HCT116 (cell line): Measurements from ENCODE around the gene NAA16. TPM values are rescaled to one million over a fixed set of nuclear protein-coding genes. Genes with fewer than 3 reads are reported as not detected.

ENCODE experiments used
- ATAC-seq: fragments of 200-7000 bp; cut with Tn5 transposase; 2 replicates; pipeline ENCODE4 v1.9.1; 2020; ENCODE audit warnings: mild to moderate bottlenecking, moderate library complexity
- BruUV-seq: library from RNA; stranded (reverse); fragments of 400-500 nt; replicated peaks from 2 replicates; lab custom pipeline; 2021; lab: Mats Ljungman, UMichigan
- CTCF ChIA-PET: fragments of 300-600 bp; sonication (Branson Sonifier 250); formaldehyde crosslinking; loops from one replicate; lab custom pipeline; 2021; ENCODE audit warnings: antibody characterized with exemption; lab: Charles Lee
- POLR2A ChIA-PET: fragments of 300-600, 350-600 bp; sonication (Branson Sonifier 250); formaldehyde crosslinking; loops from one replicate; lab custom pipeline; 2021; ENCODE audit warnings: antibody characterized with exemption; lab: Charles Lee
- RAD21 ChIA-PET, 2 experiments: fragments of 300-600 bp; sonication (Branson Sonifier 250); formaldehyde crosslinking; loops; one replicate each; lab custom pipeline; 2023; ENCODE audit warnings: low total read pairs in 2 of 2; ENCODE audit not compliant: uncharacterized antibody in 2 of 2, unreplicated experiment in 2 of 2, low non-redundant PET in 1 of 2; lab: Charles Lee
- DNase-seq: peaks from one replicate; pipeline ENCODE4 v3.0.0-alpha.2; 2010; ENCODE audit warnings: low read depth, low spot score
- H2AFZ ChIP-seq: fragments of 200-600 bp; shearing (Covaris generic), sonication (generic); 2 replicates; pipeline ENCODE4 v1.6.1; 2017; ENCODE audit warnings: low read depth, mixed run types, mixed read lengths, antibody characterized with exemption, low read length; ENCODE audit not compliant: poor library complexity, severe bottlenecking
- H3K27ac ChIP-seq: 2 replicates; pipeline ENCODE4 v1.5.1; 2012; ENCODE audit warnings: low read depth, low read length
- H3K27me3 ChIP-seq: fragments of 200-600 bp; sonication (generic); 2 replicates; pipeline ENCODE4 v1.6.1; 2016; ENCODE audit warnings: mixed run types, low read length, mixed read lengths; ENCODE audit not compliant: insufficient read depth
- H3K36me3 ChIP-seq, 2 experiments: fragments of 200-500 bp in 1 of 2; fragments of 200-600 bp in 1 of 2; sonication (Bioruptor generic) in 1 of 2; sonication (generic) in 1 of 2; 2 replicates each; pipeline versions ENCODE4 v1.5.1 to v1.6.1; 2014 to 2016; ENCODE audit warnings: low read length in 2 of 2, inconsistent platforms in 1 of 2, mixed read lengths in 1 of 2, mixed run types in 1 of 2; ENCODE audit not compliant: insufficient read depth in 2 of 2, control insufficient read depth in 1 of 2
- H3K4me1 ChIP-seq, 2 experiments: fragments of 200-600 bp in 1 of 2; sonication (generic) in 1 of 2; 2 replicates each; pipeline versions ENCODE4 v1.5.1 to v1.6.1; 2012 to 2017; ENCODE audit warnings: low read length in 2 of 2, inconsistent platforms in 1 of 2, mild to moderate bottlenecking in 1 of 2, mixed read lengths in 1 of 2, mixed run types in 1 of 2, moderate library complexity in 1 of 2; ENCODE audit not compliant: insufficient read depth in 2 of 2, control insufficient read depth in 1 of 2
- H3K4me2 ChIP-seq: fragments of 200-600 bp; sonication (generic); 2 replicates; pipeline ENCODE4 v1.6.1; 2017; ENCODE audit warnings: mixed run types, low read length, mixed read lengths
- H3K4me3 ChIP-seq, 2 experiments: fragments of 200-600 bp in 1 of 2; sonication (generic) in 1 of 2; replicated peaks in 1 of 2; 2 replicates each; pipeline ENCODE4 v1.5.1; 2011 to 2016; ENCODE audit warnings: low read length in 2 of 2, control low read depth in 1 of 2, low read depth in 1 of 2, mild to moderate bottlenecking in 1 of 2, mixed read lengths in 1 of 2, mixed run types in 1 of 2
- H3K79me2 ChIP-seq: fragments of 200-600 bp; sonication (generic); 2 replicates; pipeline ENCODE4 v1.6.1; 2017; ENCODE audit warnings: mild to moderate bottlenecking, mixed run types, low read length, moderate library complexity, mixed read lengths; ENCODE audit not compliant: insufficient read depth
- H3K9ac ChIP-seq: fragments of 200-600 bp; sonication (generic); 2 replicates; pipeline ENCODE4 v1.6.1; 2016; ENCODE audit warnings: low read length, mixed read lengths
- H3K9me2 ChIP-seq: fragments of 200-600 bp; sonication (generic), shearing (Covaris generic); 2 replicates; pipeline ENCODE4 v1.6.1; 2017; ENCODE audit warnings: mixed run types, mild to moderate bottlenecking, moderate library complexity; ENCODE audit not compliant: insufficient read depth
- H3K9me3 ChIP-seq, 2 experiments: fragments of 200-500 bp in 1 of 2; fragments of 200-600 bp in 1 of 2; sonication (Bioruptor generic) in 1 of 2; sonication (generic) in 1 of 2; 2 replicates each; pipeline ENCODE4 v1.6.1; 2014 to 2017; ENCODE audit warnings: low read length in 2 of 2, mixed read lengths in 2 of 2, inconsistent platforms in 1 of 2, low read depth in 1 of 2, mild to moderate bottlenecking in 1 of 2, mixed run types in 1 of 2, moderate library complexity in 1 of 2; ENCODE audit not compliant: control insufficient read depth in 1 of 2, insufficient read depth in 1 of 2
- H4K20me1 ChIP-seq: fragments of 200-600 bp; sonication (generic), shearing (Covaris generic); 2 replicates; pipeline ENCODE4 v1.6.1; 2017; ENCODE audit warnings: mixed run types, mild to moderate bottlenecking, moderate library complexity; ENCODE audit not compliant: insufficient read depth
- CBX3 ChIP-seq: IDR thresholded peaks from 2 replicates; pipeline ENCODE4 v1.6.1; 2012; ENCODE audit warnings: low read depth
- CEBPB ChIP-seq: IDR thresholded peaks from 2 replicates; pipeline ENCODE4 v1.6.1; 2012; ENCODE audit warnings: low read depth
- CTCF ChIP-seq, 3 experiments: fragments of 200-600 bp in 1 of 3; sonication (generic) in 1 of 3; IDR thresholded peaks in 2 of 3; conservative IDR thresholded peaks in 1 of 3; 2 replicates each; pipeline ENCODE4 v1.5.1; 2012 to 2017; ENCODE audit warnings: low read depth in 2 of 3, low read length in 2 of 3, antibody characterized with exemption in 1 of 3, borderline replicate concordance in 1 of 3, control low read depth in 1 of 3, mild to moderate bottlenecking in 1 of 3, mixed read lengths in 1 of 3, mixed run types in 1 of 3, moderate library complexity in 1 of 3; ENCODE audit not compliant: insufficient read depth in 1 of 3
- EGR1 ChIP-seq: IDR thresholded peaks from 2 replicates; pipeline ENCODE4 v1.6.1; 2012; ENCODE audit warnings: low read depth
- EZH2 ChIP-seq: fragments of 200-600 bp; sonication (generic); IDR thresholded peaks from 2 replicates; pipeline ENCODE4 v1.6.1; 2017; ENCODE audit warnings: antibody characterized with exemption, mixed run types
- EZH2phosphoT487 ChIP-seq: fragments of 200-600 bp; IDR thresholded peaks from 2 replicates; pipeline ENCODE4 v1.6.1; 2018; ENCODE audit warnings: antibody characterized with exemption, borderline replicate concordance
- FOSL1 ChIP-seq: IDR thresholded peaks from 2 replicates; pipeline ENCODE4 v1.6.1; 2012; ENCODE audit warnings: low read depth
- JUND ChIP-seq: IDR thresholded peaks from 2 replicates; pipeline ENCODE4 v1.6.1; 2012
- POLR2A ChIP-seq: IDR thresholded peaks from 2 replicates; pipeline ENCODE4 v1.7.0; 2011; ENCODE audit warnings: borderline replicate concordance; ENCODE audit not compliant: insufficient read depth, insufficient read length; ENCODE audit errors: extremely low read depth
- POLR2AphosphoS5 ChIP-seq: IDR thresholded peaks from 2 replicates; pipeline ENCODE4 v1.6.1; 2011; ENCODE audit warnings: mild to moderate bottlenecking, low read depth, low read length, moderate library complexity
- SRF ChIP-seq: IDR thresholded peaks from 2 replicates; pipeline ENCODE4 v1.6.1; 2012; ENCODE audit warnings: low read depth
- YY1 ChIP-seq: IDR thresholded peaks from 2 replicates; pipeline ENCODE4 v1.6.1; 2011; ENCODE audit warnings: low read length, low read depth, moderate library complexity, mild to moderate bottlenecking; ENCODE audit not compliant: insufficient replicate concordance; ENCODE audit errors: extremely low read depth
- intact Hi-C: fragments of 100-400 bp; cut with micrococcal nuclease; formaldehyde crosslinking; loops from 2 replicates; pipeline ENCODE4 v1.10.0; 2022
- total RNA-seq: library from RNA; stranded (reverse); gene quantifications from one replicate; pipeline ENCODE4 v1.2.1, GENCODE V29; 2021; ENCODE audit not compliant: unreplicated experiment
- TF ChIP-seq, protein P1 (sequence below): IDR thresholded peaks from 2 replicates; pipeline ENCODE4 v1.6.1; 2012

NAA16 gene
- total RNA-seq, 1 experiment from 2014 or later: 19.1 TPM

DNA sequence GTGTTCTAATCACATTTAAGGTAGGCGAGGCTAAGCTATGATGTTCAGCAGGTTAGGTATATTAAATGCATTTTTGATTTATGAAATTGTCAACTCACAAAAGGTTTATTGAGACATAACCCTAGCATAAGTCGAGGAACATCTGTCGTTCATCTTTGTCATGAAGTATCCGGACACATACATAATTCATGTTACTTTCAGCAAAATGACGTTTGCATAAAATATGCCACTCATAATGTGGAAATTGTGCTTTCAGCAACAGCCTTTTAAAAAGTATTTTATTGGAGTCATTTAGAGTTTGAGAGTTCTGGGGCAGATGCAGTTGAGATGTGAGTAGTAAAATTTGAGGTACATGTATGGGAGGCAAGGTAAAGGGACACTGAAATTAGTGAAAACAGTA lies 66.4 kb downstream of the NAA16 start:
- no peak overlapping the region for H3K9ac ChIP-seq
- CTCF ChIA-PET: no interaction called here
- no peak for TF ChIP-seq EGR1
- TF ChIP-seq CEBPB: no peak
- no peak for TF ChIP-seq CTCF (IDR thresholded peaks at IDR 0.05 in 2 of 3, conservative IDR thresholded peaks at IDR 0.05 in 1 of 3; ENCODE audit: borderline replicate concordance in 1 of 3, insufficient read depth in 1 of 3, low read depth in 2 of 3, low read length in 2 of 3)
- TF ChIP-seq FOSL1: no peak
- TF ChIP-seq CBX3: no peak
- no peak for TF ChIP-seq SRF
- no peak for TF ChIP-seq EZH2phosphoT487
- no peak for TF ChIP-seq POLR2A
- TF ChIP-seq JUND: no peak
- no peak for TF ChIP-seq POLR2AphosphoS5
- TF ChIP-seq, protein P1, sequence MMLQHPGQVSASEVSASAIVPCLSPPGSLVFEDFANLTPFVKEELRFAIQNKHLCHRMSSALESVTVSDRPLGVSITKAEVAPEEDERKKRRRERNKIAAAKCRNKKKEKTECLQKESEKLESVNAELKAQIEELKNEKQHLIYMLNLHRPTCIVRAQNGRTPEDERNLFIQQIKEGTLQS: no peak
- no peak for TF ChIP-seq YY1
- TF ChIP-seq EZH2: no peak

More for the DNA sequence above, 66.4 kb downstream of the NAA16 start:
- Histone ChIP-seq H3K4me3 (no peak overlapping the region), H3K36me3 (peaks cover 12 to 29% of the 10 kb centered on the region in 2 experiments; a peak in 3 of 4 replicates), H3K79me2 (no peaks in the 10 kb centered on the region), H2AFZ (no peak overlapping the region), H3K27ac (no peak overlapping the region), H3K27me3 (no peaks in the 10 kb centered on the region), H3K9me2 (no peaks in the 10 kb centered on the region), H3K4me2 (no peak overlapping the region), H3K4me1 (no peaks in the 10 kb centered on the region), H4K20me1 (no peaks in the 10 kb centered on the region), H3K9me3 (no peaks in the 10 kb centered on the region)
- ChIA-PET POLR2A (no interaction called here), RAD21 (no interaction called here)
- intact Hi-C loops: no loop called here
- BruUV-seq: no TSS peak
- no peak for ATAC-seq
- DNase-seq: no peak
